GOT3 (cell line): ENCODE data around the gene HTR6.
"Not testable (repeated sequence)": the region's sequence is repeated elsewhere in the genome, so short reads cannot be mapped to it uniquely, and the experiment has no call there.

Experiments
- DNase-seq: peaks from one replicate; lab custom pipeline; 2025; ENCODE audit warnings: mixed read lengths; lab: John Stamatoyannopoulos, UW

The HTR6 gene

GRCh38 chr1:19639228-19639627 is 25.4 kb upstream of the HTR6 start:
- not testable (repeated sequence) for DNase-seq

GRCh38 chr1:19639999-19640362 is 24.7 kb upstream of the HTR6 start:
- no peak for DNase-seq

- DNase-seq: no peak
Observed at GRCh38 chr1:19640363-19641316, 24.0 kb upstream of the HTR6 start.

GRCh38 chr1:19643121-19643520 is 21.6 kb upstream of the HTR6 start:
- DNase-seq: no peak

- no peak for DNase-seq
Observed at GRCh38 chr1:19643602-19644394, 20.9 kb upstream of the HTR6 start, which contains the start of gene NBL1. NBL1 (plus strand) TSS chr1:19644311; CDS start chr1:19655031, 10,720 bp downstream.

- DNase-seq: no peak
Observed at GRCh38 chr1:19644395-19644680, 20.3 kb upstream of the HTR6 start.

GRCh38 chr1:19644681-19645410 is 19.8 kb upstream of the HTR6 start:
- DNase-seq: no peak

GRCh38 chr1:19645411-19646251 is 19.0 kb upstream of the HTR6 start:
- no peak for DNase-seq

- no peak for DNase-seq
Observed at GRCh38 chr1:19646377-19647319, 18.0 kb upstream of the HTR6 start.

- DNase-seq: no peak
Observed at GRCh38 chr1:19647643-19648042, 17.0 kb upstream of the HTR6 start.

- no peak for DNase-seq
Observed at GRCh38 chr1:19648239-19648638, 16.4 kb upstream of the HTR6 start.

- no peak for DNase-seq
Observed at GRCh38 chr1:19648689-19649088, 16.0 kb upstream of the HTR6 start.

- DNase-seq: no peak
Observed at GRCh38 chr1:19650416-19651140, 14.1 kb upstream of the HTR6 start.

- no peak for DNase-seq
Observed at GRCh38 chr1:19651141-19651737, 13.4 kb upstream of the HTR6 start.

GRCh38 chr1:19654386-19654785 is 10.3 kb upstream of the HTR6 start:
- no peak for DNase-seq

GRCh38 chr1:19654886-19655717 is 9.6 kb upstream of the HTR6 start:
- DNase-seq: no peak

- DNase-seq: no peak
Observed at GRCh38 chr1:19655718-19656080, 9.0 kb upstream of the HTR6 start.

GRCh38 chr1:19656134-19656779 is 8.4 kb upstream of the HTR6 start:
- no peak for DNase-seq
